Parathyroid adenoma (tissue), 2 donors: ENCODE data around the gene ARFGAP1.

ENCODE experiments used
- H2AFZ ChIP-seq: fragments of 300-600 bp; sonication (generic); one replicate; pipeline ENCODE4 v1.7.0; 2017; ENCODE audit warnings: antibody characterized with exemption, mild to moderate bottlenecking
- H3K27ac ChIP-seq: fragments of 300-600 bp; sonication (generic); one replicate; pipeline ENCODE4 v1.7.0; 2017
- H3K27me3 ChIP-seq: fragments of 300-600 bp; sonication (generic); one replicate; pipeline ENCODE4 v1.7.0; 2017; ENCODE audit warnings: low read length; ENCODE audit not compliant: control insufficient read depth, insufficient read depth
- H3K36me3 ChIP-seq: fragments of 300-600 bp; sonication (generic); one replicate; pipeline ENCODE4 v1.7.0; 2017; ENCODE audit warnings: low read length; ENCODE audit not compliant: control insufficient read depth, insufficient read depth
- H3K4me1 ChIP-seq: fragments of 300-600 bp; sonication (generic); one replicate; pipeline ENCODE4 v1.7.0; 2017; ENCODE audit warnings: control low read depth
- H3K4me2 ChIP-seq: fragments of 300-600 bp; sonication (generic); one replicate; pipeline ENCODE4 v1.7.0; 2017; ENCODE audit warnings: low read length
- H3K4me3 ChIP-seq: fragments of 300-600 bp; sonication (generic); one replicate; pipeline ENCODE4 v1.7.0; 2017; ENCODE audit warnings: low read depth, low read length
- H3K79me2 ChIP-seq: fragments of 300-600 bp; sonication (generic); one replicate; pipeline ENCODE4 v1.7.0; 2017; ENCODE audit warnings: control low read depth
- H3K9ac ChIP-seq: fragments of 300-600 bp; sonication (generic); one replicate; pipeline ENCODE4 v1.7.0; 2017; ENCODE audit warnings: mild to moderate bottlenecking
- H3K9me3 ChIP-seq: fragments of 300-600 bp; sonication (generic); one replicate; pipeline ENCODE4 v1.7.0; 2017; ENCODE audit warnings: low read length; ENCODE audit not compliant: control insufficient read depth
- CTCF ChIP-seq: fragments of 300-600 bp; sonication (generic); IDR thresholded peaks from one replicate; pipeline ENCODE4 v1.7.0; 2017; ENCODE audit warnings: antibody characterized with exemption, mild to moderate bottlenecking
- donor health status: primary hyperparathyroidism.

Gene ARFGAP1

GRCh38 chr20:63257629-63258028 is 15.0 kb upstream of the ARFGAP1 start:
- Histone ChIP-seq H3K4me1 (no peaks in the 10 kb centered on the region), H2AFZ (no peak overlapping the region), H3K4me3 (no peak overlapping the region), H3K9me3 (no peaks in the 10 kb centered on the region), H3K27ac (no peak overlapping the region), H3K36me3 (no peaks in the 10 kb centered on the region), H3K79me2 (no peaks in the 10 kb centered on the region), H3K9ac (no peak overlapping the region), H3K4me2 (no peak overlapping the region), H3K27me3 (peaks cover 3% of the 10 kb centered on the region)
- TF ChIP-seq CTCF, result no peak

GRCh38 chr20:63258781-63259180 is 13.8 kb upstream of the ARFGAP1 start:
- H3K4me3 ChIP-seq, result no peak overlapping the region
- H3K36me3 ChIP-seq, result no peaks in the 10 kb centered on the region
- H3K9me3 ChIP-seq, result no peaks in the 10 kb centered on the region
- TF ChIP-seq CTCF, result no peak
- H3K27me3 ChIP-seq, result peaks cover 3% of the 10 kb centered on the region
- H3K4me2 ChIP-seq, result no peak overlapping the region
- H3K9ac ChIP-seq, result no peak overlapping the region
- no peaks in the 10 kb centered on the region for H3K4me1 ChIP-seq
- no peak overlapping the region for H2AFZ ChIP-seq
- no peak overlapping the region for H3K27ac ChIP-seq
- H3K79me2 ChIP-seq, result no peaks in the 10 kb centered on the region

GRCh38 chr20:63259734-63260460 is 12.7 kb upstream of the ARFGAP1 start:
- H3K79me2 ChIP-seq, result no peaks in the 10 kb centered on the region
- H3K36me3 ChIP-seq, result no peaks in the 10 kb centered on the region
- no peak for TF ChIP-seq CTCF
- no peak overlapping the region for H3K9ac ChIP-seq
- no peak overlapping the region for H3K4me2 ChIP-seq
- no peak overlapping the region for H3K4me3 ChIP-seq
- H2AFZ ChIP-seq, result no peak overlapping the region
- no peak overlapping the region for H3K27ac ChIP-seq
- H3K4me1 ChIP-seq, result no peaks in the 10 kb centered on the region
- H3K9me3 ChIP-seq, result no peaks in the 10 kb centered on the region
- peaks cover under 1% of the 10 kb centered on the region for H3K27me3 ChIP-seq

GRCh38 chr20:63260521-63260920 is 12.1 kb upstream of the ARFGAP1 start:
- no peak overlapping the region for H3K27ac ChIP-seq
- H3K9me3 ChIP-seq, result no peaks in the 10 kb centered on the region
- H3K36me3 ChIP-seq, result no peaks in the 10 kb centered on the region
- no peak overlapping the region for H3K9ac ChIP-seq
- H3K27me3 ChIP-seq, result no peaks in the 10 kb centered on the region
- no peaks in the 10 kb centered on the region for H3K4me1 ChIP-seq
- no peaks in the 10 kb centered on the region for H3K79me2 ChIP-seq
- no peak overlapping the region for H3K4me3 ChIP-seq
- no peak overlapping the region for H3K4me2 ChIP-seq
- no peak overlapping the region for H2AFZ ChIP-seq
- no peak for TF ChIP-seq CTCF
